ENCODE measurements around the gene RPS27L.

DNA sequence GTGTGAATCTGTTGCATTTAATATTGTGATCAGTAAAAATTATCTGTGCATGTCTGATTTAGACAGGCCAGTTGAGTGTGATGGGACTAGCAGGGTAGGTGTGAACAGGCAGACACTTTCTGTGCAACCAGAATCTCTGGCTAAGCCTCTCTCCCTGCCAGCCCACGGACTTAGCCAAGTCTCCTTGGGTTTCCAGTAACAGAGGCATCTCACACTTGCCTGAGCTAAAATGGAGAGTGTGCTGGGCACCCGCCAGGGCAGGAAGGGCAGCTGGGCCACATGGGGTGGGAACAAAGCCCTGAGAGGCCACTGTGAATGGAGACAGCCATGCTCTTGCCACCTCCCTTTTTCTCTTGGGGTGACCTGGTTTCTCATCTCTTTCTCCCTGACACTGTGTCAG, 12.5 kb upstream of the RPS27L start:
- TF ChIP-seq, protein P1, sequence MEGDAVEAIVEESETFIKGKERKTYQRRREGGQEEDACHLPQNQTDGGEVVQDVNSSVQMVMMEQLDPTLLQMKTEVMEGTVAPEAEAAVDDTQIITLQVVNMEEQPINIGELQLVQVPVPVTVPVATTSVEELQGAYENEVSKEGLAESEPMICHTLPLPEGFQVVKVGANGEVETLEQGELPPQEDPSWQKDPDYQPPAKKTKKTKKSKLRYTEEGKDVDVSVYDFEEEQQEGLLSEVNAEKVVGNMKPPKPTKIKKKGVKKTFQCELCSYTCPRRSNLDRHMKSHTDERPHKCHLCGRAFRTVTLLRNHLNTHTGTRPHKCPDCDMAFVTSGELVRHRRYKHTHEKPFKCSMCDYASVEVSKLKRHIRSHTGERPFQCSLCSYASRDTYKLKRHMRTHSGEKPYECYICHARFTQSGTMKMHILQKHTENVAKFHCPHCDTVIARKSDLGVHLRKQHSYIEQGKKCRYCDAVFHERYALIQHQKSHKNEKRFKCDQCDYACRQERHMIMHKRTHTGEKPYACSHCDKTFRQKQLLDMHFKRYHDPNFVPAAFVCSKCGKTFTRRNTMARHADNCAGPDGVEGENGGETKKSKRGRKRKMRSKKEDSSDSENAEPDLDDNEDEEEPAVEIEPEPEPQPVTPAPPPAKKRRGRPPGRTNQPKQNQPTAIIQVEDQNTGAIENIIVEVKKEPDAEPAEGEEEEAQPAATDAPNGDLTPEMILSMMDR (IDR thresholded peaks at IDR 0.05), result no peak
- no peak for TF ChIP-seq EZH2 (IDR thresholded peaks at IDR 0.05; ENCODE audit: borderline replicate concordance, insufficient read depth, low read depth, low read length, poor library complexity, severe bottlenecking)
